Measurements from ENCODE around the gene HSD11B2. TPM values are rescaled to one million over a fixed set of nuclear protein-coding genes. Genes with fewer than 3 reads are reported as not detected.

Gene HSD11B2
- total and polyA plus RNA-seq, 2 of the 4 experiments (the other 2 are of a cell fraction), result 0.26 TPM; not detected in 1

DNA sequence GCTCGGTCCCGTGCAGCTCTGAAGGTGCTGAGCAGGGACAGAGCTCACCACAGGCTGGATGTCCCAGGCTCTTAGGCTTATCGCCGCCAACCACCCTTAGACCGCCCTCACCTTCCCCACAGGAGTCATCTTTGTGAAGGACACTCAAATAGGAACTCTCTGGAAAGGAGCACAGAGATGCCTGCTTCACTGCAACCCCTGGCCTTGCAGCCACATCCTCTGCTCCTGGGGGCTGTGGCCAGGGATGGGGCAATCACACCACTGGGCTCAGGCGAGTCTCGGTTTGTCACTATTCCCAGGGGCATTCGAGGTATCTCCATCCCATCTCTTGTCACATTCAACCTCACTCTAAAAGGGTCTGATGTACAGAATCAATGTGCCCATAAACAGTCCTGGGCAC, 25.6 kb upstream of the HSD11B2 start:
- intact Hi-C loops (cut with micrococcal nuclease) (no loop called here), in situ Hi-C loops (cut with MboI; ENCODE audit: low sequenced_read_pairs) (no loop called here), dilution Hi-C loops (cut with HindIII; ENCODE audit: low sequenced_read_pairs, unreplicated experiment) (no loop called here)
- H4K8ac ChIP-seq (ENCODE audit: low read depth in 2 of 2, low read length in 2 of 2), result no peak overlapping the region
- H4K91ac ChIP-seq (ENCODE audit: insufficient read depth, low read depth, low read length), result no peak overlapping the region
- H3K4me3 ChIP-seq (ENCODE audit: insufficient read depth, low read depth, low read length), result no peak overlapping the region
- no peak overlapping the region for H3K18ac ChIP-seq (ENCODE audit: low read depth, low read length)
- no peaks in the 10 kb centered on the region for H3K9me3 ChIP-seq (ENCODE audit: control insufficient read depth, insufficient read depth, low read length)
- WGBS, 2 experiments (ENCODE audit: extremely low coverage in 2 of 2, insufficient read length in 1 of 2), result no CpG with 5 or more reads among the region's 8 CpGs
- H3K56ac ChIP-seq (ENCODE audit: extremely low read depth, insufficient read depth, low read length), result no peak overlapping the region
- ATAC-seq (ENCODE audit: low read depth) (no peak), DNase-seq (no peak)
- no peak overlapping the region for H2BK5ac ChIP-seq (ENCODE audit: low read depth, low read length, poor library complexity, severe bottlenecking)
- H3K9ac ChIP-seq (ENCODE audit: low read depth, low read length), result no peak overlapping the region
- H3K14ac ChIP-seq (replicated peaks; ENCODE audit: low read depth, low read length), result no peak overlapping the region
- CTCF ChIA-PET, result interaction anchor here (0.6 kb wide), 1 partner anchor 93 kb away, joined by 4 read pairs; no protein-coding TSS in a partner anchor
- H3K27ac ChIP-seq (ENCODE audit: insufficient read depth, low read length), result no peak overlapping the region
- H4K20me1 ChIP-seq (ENCODE audit: insufficient read depth, low read length), result no peaks in the 10 kb centered on the region
- no peak overlapping the region for H4K5ac ChIP-seq (ENCODE audit: low read depth, low read length)
- TF ChIP-seq FOS (IDR thresholded peaks at IDR 0.05; ENCODE audit: low read depth, low read length) (no peak), POLR2A (IDR thresholded peaks at IDR 0.05; ENCODE audit: low read depth, low read length) (no peak), RCOR1 (IDR thresholded peaks at IDR 0.05; ENCODE audit: insufficient replicate concordance, low read length) (no peak), BHLHE40 (IDR thresholded peaks at IDR 0.05; ENCODE audit: low read depth, low read length) (no peak), RAD21 (IDR thresholded peaks at IDR 0.05; ENCODE audit: low read length) (no peak), CEBPB (IDR thresholded peaks at IDR 0.05; ENCODE audit: low read depth, low read length) (no peak), RFX5 (IDR thresholded peaks at IDR 0.05; ENCODE audit: low read depth, low read length) (no peak)
- TF ChIP-seq, protein P1, sequence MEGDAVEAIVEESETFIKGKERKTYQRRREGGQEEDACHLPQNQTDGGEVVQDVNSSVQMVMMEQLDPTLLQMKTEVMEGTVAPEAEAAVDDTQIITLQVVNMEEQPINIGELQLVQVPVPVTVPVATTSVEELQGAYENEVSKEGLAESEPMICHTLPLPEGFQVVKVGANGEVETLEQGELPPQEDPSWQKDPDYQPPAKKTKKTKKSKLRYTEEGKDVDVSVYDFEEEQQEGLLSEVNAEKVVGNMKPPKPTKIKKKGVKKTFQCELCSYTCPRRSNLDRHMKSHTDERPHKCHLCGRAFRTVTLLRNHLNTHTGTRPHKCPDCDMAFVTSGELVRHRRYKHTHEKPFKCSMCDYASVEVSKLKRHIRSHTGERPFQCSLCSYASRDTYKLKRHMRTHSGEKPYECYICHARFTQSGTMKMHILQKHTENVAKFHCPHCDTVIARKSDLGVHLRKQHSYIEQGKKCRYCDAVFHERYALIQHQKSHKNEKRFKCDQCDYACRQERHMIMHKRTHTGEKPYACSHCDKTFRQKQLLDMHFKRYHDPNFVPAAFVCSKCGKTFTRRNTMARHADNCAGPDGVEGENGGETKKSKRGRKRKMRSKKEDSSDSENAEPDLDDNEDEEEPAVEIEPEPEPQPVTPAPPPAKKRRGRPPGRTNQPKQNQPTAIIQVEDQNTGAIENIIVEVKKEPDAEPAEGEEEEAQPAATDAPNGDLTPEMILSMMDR (conservative IDR thresholded peaks at IDR 0.05; ENCODE audit: low read depth, low read length), result no peak
- TF ChIP-seq, protein P2, sequence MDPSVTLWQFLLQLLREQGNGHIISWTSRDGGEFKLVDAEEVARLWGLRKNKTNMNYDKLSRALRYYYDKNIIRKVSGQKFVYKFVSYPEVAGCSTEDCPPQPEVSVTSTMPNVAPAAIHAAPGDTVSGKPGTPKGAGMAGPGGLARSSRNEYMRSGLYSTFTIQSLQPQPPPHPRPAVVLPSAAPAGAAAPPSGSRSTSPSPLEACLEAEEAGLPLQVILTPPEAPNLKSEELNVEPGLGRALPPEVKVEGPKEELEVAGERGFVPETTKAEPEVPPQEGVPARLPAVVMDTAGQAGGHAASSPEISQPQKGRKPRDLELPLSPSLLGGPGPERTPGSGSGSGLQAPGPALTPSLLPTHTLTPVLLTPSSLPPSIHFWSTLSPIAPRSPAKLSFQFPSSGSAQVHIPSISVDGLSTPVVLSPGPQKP (IDR thresholded peaks at IDR 0.05; ENCODE audit: borderline replicate concordance, low read depth, low read length), result no peak
- no peak overlapping the region for H2AK5ac ChIP-seq (ENCODE audit: low read depth, low read length)
- no peak overlapping the region for H2BK120ac ChIP-seq (ENCODE audit: low read depth, low read length)
- H2BK15ac ChIP-seq (ENCODE audit: low read depth, low read length), result no peak overlapping the region
- no peaks in the 10 kb centered on the region for H3K27me3 ChIP-seq (ENCODE audit: control insufficient read depth, insufficient read depth, low read length)
- H3K79me1 ChIP-seq (ENCODE audit: low read depth in 1 of 2, low read length in 2 of 2), result peaks cover 0 to 10% of the 10 kb centered on the region in 2 experiments; a peak in 2 of 4 replicates
- POLR2A ChIA-PET (ENCODE audit: unreplicated experiment), result no interaction called here
- no peak overlapping the region; the same call in 1 of the 2 replicates for H3K4ac ChIP-seq (ENCODE audit: low read depth, low read length)
- no peak overlapping the region for H2AK9ac ChIP-seq (replicated peaks; ENCODE audit: low read depth, low read length, poor library complexity)
- no peaks in the 10 kb centered on the region for H3K36me3 ChIP-seq (ENCODE audit: control insufficient read depth, insufficient read depth, low read length)
- no peak overlapping the region for H3K4me2 ChIP-seq (ENCODE audit: low read depth, low read length)
- H3K23ac ChIP-seq (ENCODE audit: low read depth, low read length), result 0 out of 2 replicates have a peak overlapping the region, but pooled peaks have one; percentile 23
- H3K4me1 ChIP-seq (ENCODE audit: control insufficient read depth, insufficient read depth, low read length), result peaks cover 17% of the 10 kb centered on the region
- H2AFZ ChIP-seq (replicated peaks; ENCODE audit: low read length, poor library complexity), result no peak overlapping the region
- H3K9me1 ChIP-seq (ENCODE audit: insufficient read depth, low read length), result peaks cover 12% of the 10 kb centered on the region
- no TSS peak for BruUV-seq (replicated peaks)
- H2BK20ac ChIP-seq (ENCODE audit: low read depth, low read length), result no peak overlapping the region

All from IMR-90 (cell line).